NCI-H226 (cell line): ENCODE data around the gene TGFBR1.

Experiments used
- DNase-seq: peaks from one replicate; pipeline ENCODE4 v3.0.0-alpha.2; 2015

Gene TGFBR1

DNA sequence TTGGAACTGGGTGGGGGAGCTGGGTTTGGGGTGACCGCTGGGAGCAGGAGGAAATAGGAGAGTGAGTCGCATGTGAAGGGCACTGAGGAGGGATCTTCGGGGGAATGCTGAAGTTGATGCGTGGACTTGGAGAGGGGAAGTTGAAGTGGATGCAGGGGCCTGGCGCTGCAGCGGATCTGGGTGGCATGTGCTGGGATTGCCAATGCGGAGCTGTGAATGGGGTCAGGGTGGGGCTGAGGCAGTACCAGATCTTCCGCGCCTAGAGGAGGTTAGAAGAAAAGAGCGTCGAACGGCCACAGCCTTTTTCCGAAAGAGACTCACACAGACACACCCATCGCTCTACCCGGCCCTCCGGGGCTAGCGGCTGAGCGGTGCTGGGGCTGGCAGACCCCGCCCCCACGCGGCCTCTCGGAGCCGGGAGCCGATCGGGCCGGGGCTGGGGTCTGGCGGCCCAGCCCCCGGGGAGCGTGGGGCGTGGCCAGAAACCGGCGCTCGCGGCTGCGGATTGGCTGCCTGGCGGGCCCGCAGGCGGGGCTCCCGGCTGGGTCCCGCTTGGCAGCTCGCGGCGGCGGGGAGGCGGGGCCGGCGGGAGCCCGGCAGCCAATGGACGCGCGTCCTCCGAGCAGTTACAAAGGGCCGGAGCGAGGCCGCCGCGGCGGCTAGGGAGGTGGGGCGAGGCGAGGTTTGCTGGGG lies at the start of gene TGFBR1:
Gene TGFBR1 (plus strand): TSS at position 655 of the 693 bp plus-strand sequence. CDS start 93 bp downstream, outside the sequence.
- peak; percentile 89 for DNase-seq

- DNase-seq = peak; percentile 76
Measured at GRCh38 chr9:99055384-99055783, 49.5 kb upstream of the TGFBR1 start.

GRCh38 chr9:99056186-99056585 lies 48.7 kb upstream of the TGFBR1 start:
- no peak for DNase-seq

DNA sequence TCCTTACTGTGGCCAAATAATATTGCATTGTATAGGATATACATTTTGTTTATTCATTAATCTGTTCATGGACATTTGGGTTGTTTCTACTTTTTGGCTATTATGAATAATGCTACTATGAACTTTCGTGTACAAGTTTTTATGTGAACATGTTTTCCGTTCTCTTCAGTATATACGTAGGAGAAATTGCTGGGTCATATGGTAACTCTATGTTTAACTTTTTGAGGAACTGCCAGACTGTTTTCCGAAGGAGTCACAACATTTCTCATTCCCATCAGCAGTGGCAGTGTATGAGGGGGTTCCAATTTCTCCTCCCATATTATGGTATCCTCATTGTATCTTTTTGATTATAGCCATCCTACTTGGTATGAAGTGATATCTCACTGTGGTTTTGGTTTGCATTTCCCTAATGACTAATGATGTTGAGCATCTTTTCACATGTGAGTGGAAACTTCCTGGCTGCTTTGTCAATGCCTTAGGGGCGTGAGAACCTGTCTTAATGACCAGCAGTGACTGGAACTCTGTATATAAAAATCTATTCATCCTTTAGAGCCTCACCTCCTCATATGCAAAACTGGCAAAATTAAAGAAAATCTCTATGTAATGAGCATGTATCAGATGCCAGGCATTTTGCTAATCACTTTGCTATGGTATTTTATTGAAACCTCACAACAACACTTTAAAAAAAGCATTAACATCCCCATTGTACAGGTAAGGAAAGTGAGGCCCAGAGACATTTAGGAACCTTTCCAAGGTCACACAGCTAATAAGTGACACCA lies 47.8 kb upstream of the TGFBR1 start:
- peak; percentile 85 for DNase-seq

DNA sequence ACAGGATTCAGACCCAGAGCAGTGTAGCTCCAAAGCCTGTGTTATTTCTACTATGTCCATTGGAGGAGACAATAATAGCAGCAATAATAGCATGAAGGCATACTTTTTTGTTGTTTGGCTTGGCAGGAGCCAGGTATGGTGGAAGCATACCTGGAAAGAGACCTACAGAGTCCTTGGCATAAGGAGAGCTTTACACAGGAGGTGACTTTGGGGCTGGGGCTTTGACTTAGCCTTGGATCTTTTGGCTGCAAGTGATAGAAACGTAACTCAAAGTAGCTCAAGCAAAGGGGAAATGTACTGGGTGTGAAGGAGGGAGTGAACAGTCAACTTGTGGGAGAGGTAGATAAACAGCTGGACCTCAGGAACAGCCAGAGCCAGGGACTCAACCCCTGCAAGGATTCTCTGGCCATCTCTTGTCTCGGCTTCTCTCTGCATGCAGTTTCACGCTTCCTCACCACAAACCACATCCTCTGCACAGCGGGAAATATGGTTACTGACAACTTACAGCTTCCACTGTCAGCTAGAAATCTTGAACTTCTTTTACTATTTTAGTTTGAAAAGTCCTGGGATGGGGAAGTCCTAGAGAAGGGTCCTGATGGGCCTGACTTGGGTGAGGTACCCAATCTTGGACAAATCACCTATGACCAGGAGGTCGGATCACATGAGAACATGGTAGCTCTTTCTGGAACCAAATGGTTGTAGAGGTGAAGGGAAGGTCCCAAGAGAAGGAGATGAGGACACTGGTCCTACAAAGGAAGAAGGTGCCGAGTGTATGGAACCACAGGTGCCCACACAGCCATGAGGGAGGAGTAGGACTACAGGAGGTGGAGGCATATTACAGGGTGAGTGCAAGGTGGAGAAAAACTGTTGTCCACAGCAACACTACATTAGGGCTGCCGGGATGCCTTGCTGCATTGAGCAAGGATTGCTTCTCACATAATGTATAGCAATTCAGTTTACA lies 47.0 kb upstream of the TGFBR1 start:
- DNase-seq = peak; percentile 90

DNA sequence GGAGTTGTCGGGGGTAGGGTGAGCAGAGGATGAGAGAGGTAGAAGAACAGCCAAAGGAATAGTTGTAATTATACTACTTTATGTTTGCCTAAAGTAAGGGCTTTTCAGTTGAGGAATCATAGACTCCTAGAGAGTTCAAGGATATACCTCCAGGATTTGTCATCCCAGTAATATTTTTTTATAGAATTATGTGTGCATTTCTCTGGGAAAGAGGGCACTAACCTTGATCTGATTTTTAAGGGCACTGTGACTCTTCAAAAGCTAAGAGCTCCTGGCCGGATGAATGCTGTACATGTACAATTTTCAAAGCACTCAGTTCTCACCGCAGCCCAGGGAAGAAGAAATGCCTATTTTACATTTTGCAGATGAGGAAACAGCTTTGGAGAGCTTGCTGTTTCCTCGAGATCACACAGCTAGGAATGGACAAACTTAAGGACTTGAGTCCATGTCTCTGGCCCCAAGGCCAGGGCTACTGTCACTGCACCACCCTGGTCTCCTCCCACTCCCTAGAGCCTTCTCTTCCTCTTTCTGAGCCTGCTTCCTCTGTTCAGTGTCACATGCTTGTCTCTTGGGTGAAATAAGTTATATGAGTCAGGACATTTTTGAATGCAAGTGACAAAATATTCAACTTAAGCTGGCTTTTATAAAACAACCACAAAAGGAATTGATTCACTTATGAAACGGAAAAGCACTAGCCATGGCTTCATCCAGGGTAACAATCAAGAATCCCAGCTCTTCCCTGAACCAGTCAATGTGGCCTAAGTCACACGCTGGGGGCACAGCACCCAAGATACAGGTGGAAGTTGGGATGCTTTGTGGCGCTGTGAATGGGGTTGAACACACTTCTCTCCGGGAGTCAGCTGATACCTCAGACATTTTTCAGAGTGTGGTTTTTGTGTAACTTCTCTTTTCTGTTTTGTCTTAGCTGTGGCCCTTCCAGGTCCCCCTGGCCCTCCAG lies 45.7 kb upstream of the TGFBR1 start:
- no peak for DNase-seq

DNA sequence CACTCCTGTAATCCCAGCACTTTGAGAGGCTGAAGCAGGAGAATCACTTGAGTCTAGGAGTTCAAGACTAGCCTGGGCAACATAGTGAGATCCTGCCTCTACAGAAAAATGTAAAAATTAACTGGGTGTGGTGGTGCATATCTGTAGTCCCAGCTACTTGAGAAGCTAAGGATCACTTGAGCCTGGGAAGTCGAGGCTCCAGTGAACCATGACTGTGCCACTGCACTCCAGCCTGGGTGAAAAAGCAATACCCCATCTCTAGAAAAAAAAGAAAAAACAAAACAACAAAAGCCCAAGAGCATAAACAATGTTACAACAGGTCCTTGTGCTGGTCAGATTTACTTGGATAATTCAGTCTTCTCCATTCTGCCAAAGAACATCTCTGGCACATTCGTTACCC lies 44.3 kb upstream of the TGFBR1 start:
- DNase-seq = no peak

GRCh38 chr9:99062549-99062948 lies 42.4 kb upstream of the TGFBR1 start:
- no peak for DNase-seq

DNA sequence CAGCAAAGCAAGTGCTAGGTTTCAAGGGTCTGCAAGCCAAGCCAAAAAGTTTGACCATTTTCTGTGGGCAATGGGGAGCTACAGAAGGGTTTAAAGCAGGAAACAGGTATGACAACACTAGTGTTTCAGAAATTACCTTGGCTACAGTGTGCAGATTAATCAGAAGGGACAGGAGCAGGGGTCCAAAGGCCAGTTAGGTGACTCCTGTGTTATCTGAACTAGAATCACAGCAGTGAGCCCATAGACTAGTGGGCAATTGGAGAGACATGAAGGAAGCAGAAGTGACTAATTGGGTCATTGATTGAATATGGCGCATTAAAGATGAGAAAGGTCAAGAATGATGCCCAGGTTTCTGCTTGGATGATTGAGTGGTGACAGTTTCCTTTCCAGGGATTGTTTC lies 41.4 kb upstream of the TGFBR1 start:
- no peak for DNase-seq

DNA sequence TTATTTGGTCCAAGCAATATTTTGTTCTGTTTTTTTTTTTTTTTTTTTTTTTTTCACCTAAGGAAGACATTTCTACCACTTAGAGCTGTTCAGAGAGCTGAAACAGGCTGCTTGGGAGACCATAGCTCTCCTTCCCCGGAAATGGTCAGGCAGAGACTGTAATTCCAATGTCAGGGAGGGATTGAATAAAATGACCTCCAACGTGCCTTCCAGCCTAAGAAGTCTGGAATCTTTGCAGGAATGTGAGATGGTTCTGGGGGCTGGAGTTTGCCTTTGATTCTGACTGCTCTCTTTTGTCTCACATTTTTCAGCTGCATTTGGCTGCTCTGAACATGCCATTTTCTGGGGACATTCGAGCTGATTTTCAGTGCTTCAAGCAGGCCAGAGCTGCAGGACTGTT lies 38.3 kb upstream of the TGFBR1 start:
- no peak for DNase-seq

DNA sequence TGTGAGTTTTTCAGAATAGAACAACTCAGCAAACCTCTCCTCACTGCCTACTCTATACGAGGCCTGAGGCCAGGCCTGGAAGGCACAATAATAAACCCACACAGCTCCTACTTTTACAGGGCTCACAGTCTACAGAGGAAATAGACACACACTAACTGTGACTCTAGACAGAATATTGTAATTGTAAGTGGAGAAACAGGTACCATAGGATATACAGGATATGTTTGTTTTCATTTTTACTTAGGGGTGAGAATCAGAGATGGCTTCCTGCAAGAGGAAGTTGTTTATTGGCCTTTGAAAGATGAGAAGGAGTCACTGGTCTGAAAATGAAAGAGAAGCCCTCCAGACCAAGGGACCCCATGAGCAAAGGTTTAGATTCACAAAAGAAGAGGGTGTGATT lies 35.8 kb upstream of the TGFBR1 start:
- no peak for DNase-seq

GRCh38 chr9:99069546-99069945 lies 35.4 kb upstream of the TGFBR1 start:
- DNase-seq = no peak

- no peak for DNase-seq
Measured at GRCh38 chr9:99070681-99071080, 34.2 kb upstream of the TGFBR1 start.

DNA sequence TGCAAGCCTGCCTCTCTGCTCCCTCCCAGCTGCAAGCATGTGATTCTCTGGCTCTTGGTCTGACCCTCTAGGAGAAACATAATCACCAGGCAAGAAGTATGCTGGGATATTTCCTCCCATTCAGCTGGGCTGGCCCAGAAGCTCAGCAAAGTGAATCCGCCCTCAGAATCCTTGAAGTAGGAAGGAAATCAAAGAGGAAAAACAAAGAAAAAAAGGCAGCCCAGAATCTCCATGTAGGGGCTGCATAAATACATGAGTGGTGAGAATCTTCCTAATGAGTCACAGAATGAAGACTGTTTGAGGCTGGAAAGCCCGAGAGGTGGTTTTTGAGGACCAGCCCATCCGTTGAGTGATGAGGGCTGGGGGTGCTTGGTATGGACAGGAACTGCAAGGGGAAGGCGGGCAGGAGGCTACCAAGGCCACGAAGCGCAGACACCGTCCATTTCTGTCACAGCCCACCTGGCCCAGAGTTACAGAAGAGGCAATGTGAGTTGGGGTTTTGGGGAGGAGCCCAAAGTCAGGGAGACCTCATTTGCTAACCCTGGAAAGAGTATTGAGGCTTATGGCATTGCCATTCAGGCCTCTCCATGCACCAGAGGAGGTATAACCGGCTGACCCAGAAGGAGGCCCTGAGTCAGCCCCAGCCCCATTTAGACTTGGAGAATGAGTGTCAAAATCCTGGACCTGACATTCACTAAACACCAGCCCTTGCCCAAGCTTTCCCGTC lies 33.4 kb upstream of the TGFBR1 start:
- no peak for DNase-seq

GRCh38 chr9:99072040-99072394 lies 32.9 kb upstream of the TGFBR1 start:
- no peak for DNase-seq

DNA sequence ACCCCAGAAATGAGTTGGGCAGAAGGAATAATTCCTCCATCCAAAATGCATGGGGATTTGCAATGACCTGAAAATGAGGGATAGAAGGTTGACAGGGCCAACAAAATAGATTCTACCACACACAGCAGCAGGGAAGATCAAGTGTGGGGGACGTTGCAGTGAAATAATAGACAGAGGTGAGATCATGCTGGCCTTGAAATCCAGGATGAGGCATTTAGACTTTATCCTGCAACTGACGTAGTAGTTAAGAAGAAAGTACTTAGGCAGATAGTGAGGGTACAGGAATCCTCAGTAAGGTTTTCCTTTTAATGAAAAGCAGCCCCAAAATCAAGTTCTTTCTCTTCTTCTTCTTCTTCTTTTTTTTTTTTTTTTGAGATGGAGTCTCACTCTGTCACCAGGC lies 31.6 kb upstream of the TGFBR1 start:
- no peak for DNase-seq

DNA sequence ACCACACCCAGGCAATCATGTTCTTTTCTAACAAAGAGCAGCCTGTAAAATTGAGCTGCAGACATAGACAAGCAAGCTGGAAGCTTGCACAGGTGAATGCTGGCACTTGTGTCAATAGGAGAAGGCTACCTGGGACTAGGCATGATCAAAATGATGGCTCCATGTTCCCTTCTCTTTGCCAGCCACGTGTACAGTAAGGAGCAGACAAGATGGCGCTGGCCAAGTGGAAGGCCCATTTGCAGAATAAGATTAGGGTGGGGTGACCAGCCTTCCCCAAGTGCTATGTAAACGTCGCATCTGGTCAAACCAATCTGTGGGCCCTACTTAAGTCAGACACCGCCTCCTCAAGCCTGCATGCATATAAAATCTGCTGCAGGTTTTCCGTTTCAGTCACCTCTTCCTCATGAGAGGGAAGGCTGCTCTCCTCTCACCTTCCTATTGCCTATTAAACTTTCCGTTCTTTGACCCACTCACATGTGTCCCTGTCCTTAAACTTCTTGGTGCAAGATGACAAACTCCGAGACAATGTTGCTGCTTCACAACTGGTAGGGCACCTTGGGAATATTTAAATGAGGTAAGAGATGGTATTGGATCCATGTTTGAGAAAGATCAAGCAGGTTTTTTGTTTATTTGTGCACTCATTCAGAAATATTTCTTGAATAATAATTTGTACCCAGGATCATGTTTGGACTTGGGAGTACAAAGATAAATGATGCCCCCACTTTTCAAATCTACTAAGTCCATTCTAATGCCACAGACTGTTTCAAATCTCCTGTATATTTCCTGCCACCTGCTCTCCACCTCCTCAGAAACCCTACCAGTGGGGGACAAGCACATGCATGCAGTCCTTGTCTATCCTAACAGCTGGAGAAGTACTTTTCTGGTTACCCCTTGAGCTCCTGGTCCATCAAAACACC lies 30.7 kb upstream of the TGFBR1 start:
- DNase-seq = no peak

DNA sequence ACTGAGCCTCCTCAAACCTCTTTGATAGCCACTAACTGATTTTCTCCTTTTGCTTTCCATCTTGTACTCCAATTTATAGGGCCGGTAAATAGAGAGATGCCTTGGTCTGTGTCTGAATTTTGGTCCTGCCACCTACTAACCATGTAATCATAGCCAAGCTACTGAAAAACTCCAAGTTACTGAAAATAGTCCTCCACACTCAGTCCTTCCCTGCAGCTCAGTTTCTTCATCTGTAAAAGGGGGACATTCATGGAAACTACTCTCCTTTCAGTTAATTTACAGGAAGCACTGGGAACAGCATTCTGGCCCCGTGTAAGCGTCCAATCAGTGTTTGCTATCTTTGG lies 30.0 kb upstream of the TGFBR1 start:
- no peak for DNase-seq

GRCh38 chr9:99075246-99075912 lies 29.5 kb upstream of the TGFBR1 start:
- DNase-seq = peak; percentile 45

DNA sequence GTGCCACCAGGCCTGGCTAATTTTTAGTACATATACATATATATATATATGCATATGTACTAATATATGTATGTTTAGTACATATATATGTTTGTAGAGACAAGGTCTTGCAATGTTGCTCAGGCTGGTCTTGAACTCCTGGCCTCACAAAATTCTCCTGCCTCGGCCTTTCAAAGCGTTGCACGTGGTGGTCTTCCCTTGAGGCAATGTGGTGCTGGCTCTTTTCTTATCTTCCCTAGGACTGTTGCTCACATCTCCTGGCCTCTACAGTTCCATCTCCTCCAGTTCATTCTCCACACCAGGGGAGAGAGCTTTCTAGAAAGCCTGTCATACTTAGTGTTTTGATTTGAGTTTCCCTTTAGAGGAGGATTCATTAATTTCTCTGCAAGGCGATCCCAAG lies 28.9 kb upstream of the TGFBR1 start:
- no peak for DNase-seq
